CD4-positive, alpha-beta T cell treated with Interleukin-15 for 1 hour (primary cell): ENCODE results near the gene NUP210L.

Experiments
- DNase-seq: peaks from one replicate; pipeline ENCODE4 v3.0.0-alpha.2; 2020

The NUP210L gene

GRCh38 chr1:153962088-153963029 is 192.5 kb downstream of the NUP210L start:
- peak; percentile 41 for DNase-seq

- DNase-seq, result no peak
Measured at GRCh38 chr1:153961421-153961820, 193.5 kb downstream of the NUP210L start.

- DNase-seq, result no peak
Measured at GRCh38 chr1:153960206-153960605, 194.7 kb downstream of the NUP210L start.

- no peak for DNase-seq
Measured at GRCh38 chr1:153959454-153959853, 195.4 kb downstream of the NUP210L start.

GRCh38 chr1:153958961-153959260 is 196.0 kb downstream of the NUP210L start:
- no peak for DNase-seq

- DNase-seq, result peak; percentile 98
Measured at GRCh38 chr1:153958111-153958960, 196.5 kb downstream of the NUP210L start, which contains the start of gene CRTC2. Gene CRTC2, minus strand, starts transcription at chr1:153958612. Its CDS starts 115 bp downstream, at chr1:153958497.

- peak; percentile 43 for DNase-seq
Measured at GRCh38 chr1:153957744-153958110, 197.1 kb downstream of the NUP210L start.

- no peak for DNase-seq
Measured at GRCh38 chr1:153956997-153957715, 197.7 kb downstream of the NUP210L start.

- no peak for DNase-seq
Measured at GRCh38 chr1:153954826-153955225, 200.0 kb downstream of the NUP210L start.

GRCh38 chr1:153953859-153954365 is 201.0 kb downstream of the NUP210L start:
- DNase-seq, result no peak

GRCh38 chr1:153951801-153952200 is 203.1 kb downstream of the NUP210L start:
- no peak for DNase-seq

- no peak for DNase-seq
Measured at GRCh38 chr1:153951183-153951582, 203.7 kb downstream of the NUP210L start.

GRCh38 chr1:153946622-153947241 is 208.1 kb downstream of the NUP210L start, which contains the start of gene DENND4B:
Gene DENND4B, minus strand, starts transcription at chr1:153946718. Its CDS starts 2,344 bp downstream, at chr1:153944374.
- DNase-seq, result peak; percentile 82

- peak; percentile 94 for DNase-seq
Measured at GRCh38 chr1:153945795-153946621, 208.9 kb downstream of the NUP210L start.

GRCh38 chr1:153945131-153945794 is 209.6 kb downstream of the NUP210L start:
- peak; percentile 88 for DNase-seq

GRCh38 chr1:153944827-153945117 is 210.1 kb downstream of the NUP210L start:
- no peak for DNase-seq

- DNase-seq, result no peak
Measured at GRCh38 chr1:153944005-153944826, 210.7 kb downstream of the NUP210L start.

- no peak for DNase-seq
Measured at GRCh38 chr1:153942766-153943549, 211.9 kb downstream of the NUP210L start.
